T-helper 9 cell (primary cell): Measurements from ENCODE around the gene F11.
"Not testable (repeated sequence)": the region's sequence is repeated elsewhere in the genome, so short reads cannot be mapped to it uniquely, and the experiment has no call there.

Source experiments
- DNase-seq: peaks from one replicate; pipeline ENCODE4 v3.0.0-alpha.2; 2020

The F11 gene

GRCh38 chr4:186250760-186251159 lies 15.2 kb upstream of the F11 start:
- DNase-seq: no peak

- no peak for DNase-seq
Measured at GRCh38 chr4:186255122-186255521, 10.9 kb upstream of the F11 start.

GRCh38 chr4:186258216-186258811 lies 7.7 kb upstream of the F11 start:
- no peak for DNase-seq

GRCh38 chr4:186260117-186260503 lies 5.9 kb upstream of the F11 start:
- DNase-seq: no peak

GRCh38 chr4:186260504-186261448 lies 5.2 kb upstream of the F11 start:
- DNase-seq: no peak

GRCh38 chr4:186264660-186265059 lies 1.3 kb upstream of the F11 start:
- DNase-seq: no peak

- not testable (repeated sequence) for DNase-seq
Measured at GRCh38 chr4:186265250-186265649, 739 bp upstream of the F11 start.

- no peak for DNase-seq
Measured at GRCh38 chr4:186266729-186267456, 904 bp downstream of the F11 start.

GRCh38 chr4:186271081-186271678 lies 5.2 kb downstream of the F11 start:
- DNase-seq: no peak

- DNase-seq: no peak
Measured at GRCh38 chr4:186272699-186273391, 6.9 kb downstream of the F11 start.

- DNase-seq: not testable (repeated sequence)
Measured at GRCh38 chr4:186273392-186273789, 7.4 kb downstream of the F11 start.

GRCh38 chr4:186283311-186283710 lies 17.3 kb downstream of the F11 start:
- no peak for DNase-seq

- no peak for DNase-seq
Measured at GRCh38 chr4:186285147-186285546, 19.2 kb downstream of the F11 start.

GRCh38 chr4:186286581-186286980 lies 20.6 kb downstream of the F11 start:
- no peak for DNase-seq

GRCh38 chr4:186291256-186291890 lies 25.4 kb downstream of the F11 start:
- DNase-seq: no peak

- DNase-seq: no peak
Measured at GRCh38 chr4:186294160-186294559, 28.2 kb downstream of the F11 start.

GRCh38 chr4:186296481-186296880 lies 30.5 kb downstream of the F11 start:
- DNase-seq: no peak

GRCh38 chr4:186297013-186297645 lies 31.1 kb downstream of the F11 start:
- no peak for DNase-seq

- no peak for DNase-seq
Measured at GRCh38 chr4:186298031-186298647, 32.1 kb downstream of the F11 start.

- no peak for DNase-seq
Measured at GRCh38 chr4:186299291-186299690, 33.3 kb downstream of the F11 start.
